ENCODE results near the gene SLC15A1.

DNA sequence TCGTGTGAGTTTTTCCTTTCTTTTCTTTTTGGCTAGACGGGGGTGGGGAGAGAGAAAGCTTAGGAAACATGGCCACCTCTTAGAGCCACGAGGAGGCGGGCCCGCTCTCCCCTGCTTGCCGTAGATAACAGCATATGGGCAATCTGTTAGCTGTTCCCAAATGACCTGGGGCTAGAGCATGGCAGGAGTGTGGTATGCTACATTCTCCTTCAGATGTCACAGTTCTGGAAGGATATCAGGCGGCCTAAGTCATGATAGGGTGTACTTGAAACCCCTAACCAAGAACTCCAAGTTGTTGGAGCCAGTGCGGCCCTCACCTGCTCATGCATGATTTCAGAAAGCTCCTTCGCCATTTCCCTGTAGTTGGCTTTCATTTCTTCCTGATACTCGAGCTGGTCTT lies 44.3 kb upstream of the SLC15A1 start:
- TF ChIP-seq, protein P1, sequence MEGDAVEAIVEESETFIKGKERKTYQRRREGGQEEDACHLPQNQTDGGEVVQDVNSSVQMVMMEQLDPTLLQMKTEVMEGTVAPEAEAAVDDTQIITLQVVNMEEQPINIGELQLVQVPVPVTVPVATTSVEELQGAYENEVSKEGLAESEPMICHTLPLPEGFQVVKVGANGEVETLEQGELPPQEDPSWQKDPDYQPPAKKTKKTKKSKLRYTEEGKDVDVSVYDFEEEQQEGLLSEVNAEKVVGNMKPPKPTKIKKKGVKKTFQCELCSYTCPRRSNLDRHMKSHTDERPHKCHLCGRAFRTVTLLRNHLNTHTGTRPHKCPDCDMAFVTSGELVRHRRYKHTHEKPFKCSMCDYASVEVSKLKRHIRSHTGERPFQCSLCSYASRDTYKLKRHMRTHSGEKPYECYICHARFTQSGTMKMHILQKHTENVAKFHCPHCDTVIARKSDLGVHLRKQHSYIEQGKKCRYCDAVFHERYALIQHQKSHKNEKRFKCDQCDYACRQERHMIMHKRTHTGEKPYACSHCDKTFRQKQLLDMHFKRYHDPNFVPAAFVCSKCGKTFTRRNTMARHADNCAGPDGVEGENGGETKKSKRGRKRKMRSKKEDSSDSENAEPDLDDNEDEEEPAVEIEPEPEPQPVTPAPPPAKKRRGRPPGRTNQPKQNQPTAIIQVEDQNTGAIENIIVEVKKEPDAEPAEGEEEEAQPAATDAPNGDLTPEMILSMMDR (IDR thresholded peaks at IDR 0.05; ENCODE audit: poor library complexity): no peak
- no peak for TF ChIP-seq EZH2 (IDR thresholded peaks at IDR 0.05; ENCODE audit: borderline replicate concordance)

All from hepatocyte (in vitro differentiated cells).